NCI-H2107 treated with DMSO at 0.1 percent for 48 hours (cell line): ENCODE data around the gene SLC9A3.
A peak's percentile ranks its signal among the peaks of the same experiment; 100 is the strongest.
"Not testable (repeated sequence)": the region's sequence is repeated elsewhere in the genome, so short reads cannot be mapped to it uniquely, and the experiment has no call there.

ENCODE experiments used
- DNase-seq: peaks from one replicate; lab custom pipeline; 2025; ENCODE audit not compliant: unreplicated experiment; lab: John Stamatoyannopoulos, UW

The SLC9A3 gene

DNA sequence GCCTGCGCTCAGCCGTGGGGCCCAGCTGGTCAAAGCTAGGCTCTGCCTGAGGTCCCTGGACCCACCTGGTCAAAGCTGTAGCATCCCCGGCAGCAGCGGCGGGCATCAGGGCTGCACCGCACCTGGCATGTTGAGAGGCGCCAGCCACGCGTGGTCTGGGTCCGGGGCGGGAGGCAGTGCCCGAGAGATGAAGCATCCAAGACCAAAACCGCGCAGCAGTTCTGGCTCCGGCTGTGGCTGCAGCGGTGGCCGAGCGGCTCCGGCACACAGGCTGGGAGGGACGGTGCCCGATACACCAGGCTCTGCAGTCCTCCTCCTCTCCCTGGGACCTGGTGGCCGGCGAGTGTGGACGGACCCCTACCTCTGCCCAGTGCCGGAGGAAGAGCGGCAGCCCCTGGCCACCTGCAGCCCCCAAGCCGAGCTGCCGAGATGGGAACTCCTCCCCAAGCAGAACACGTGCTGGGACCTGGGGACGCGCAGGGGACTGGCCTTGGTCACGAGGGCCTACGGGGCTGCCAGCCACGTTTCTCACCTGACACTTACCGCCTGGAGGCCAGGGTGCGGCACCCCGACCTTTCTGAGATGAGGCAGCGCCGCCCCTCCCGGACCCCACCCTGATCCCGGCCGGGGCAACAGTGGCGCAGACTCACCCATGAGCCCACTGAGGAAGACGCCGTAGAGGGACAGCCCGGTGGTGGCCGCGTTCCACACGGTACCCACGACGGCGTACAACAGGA lies 33.0 kb downstream of the SLC9A3 start:
- no peak for DNase-seq

DNA sequence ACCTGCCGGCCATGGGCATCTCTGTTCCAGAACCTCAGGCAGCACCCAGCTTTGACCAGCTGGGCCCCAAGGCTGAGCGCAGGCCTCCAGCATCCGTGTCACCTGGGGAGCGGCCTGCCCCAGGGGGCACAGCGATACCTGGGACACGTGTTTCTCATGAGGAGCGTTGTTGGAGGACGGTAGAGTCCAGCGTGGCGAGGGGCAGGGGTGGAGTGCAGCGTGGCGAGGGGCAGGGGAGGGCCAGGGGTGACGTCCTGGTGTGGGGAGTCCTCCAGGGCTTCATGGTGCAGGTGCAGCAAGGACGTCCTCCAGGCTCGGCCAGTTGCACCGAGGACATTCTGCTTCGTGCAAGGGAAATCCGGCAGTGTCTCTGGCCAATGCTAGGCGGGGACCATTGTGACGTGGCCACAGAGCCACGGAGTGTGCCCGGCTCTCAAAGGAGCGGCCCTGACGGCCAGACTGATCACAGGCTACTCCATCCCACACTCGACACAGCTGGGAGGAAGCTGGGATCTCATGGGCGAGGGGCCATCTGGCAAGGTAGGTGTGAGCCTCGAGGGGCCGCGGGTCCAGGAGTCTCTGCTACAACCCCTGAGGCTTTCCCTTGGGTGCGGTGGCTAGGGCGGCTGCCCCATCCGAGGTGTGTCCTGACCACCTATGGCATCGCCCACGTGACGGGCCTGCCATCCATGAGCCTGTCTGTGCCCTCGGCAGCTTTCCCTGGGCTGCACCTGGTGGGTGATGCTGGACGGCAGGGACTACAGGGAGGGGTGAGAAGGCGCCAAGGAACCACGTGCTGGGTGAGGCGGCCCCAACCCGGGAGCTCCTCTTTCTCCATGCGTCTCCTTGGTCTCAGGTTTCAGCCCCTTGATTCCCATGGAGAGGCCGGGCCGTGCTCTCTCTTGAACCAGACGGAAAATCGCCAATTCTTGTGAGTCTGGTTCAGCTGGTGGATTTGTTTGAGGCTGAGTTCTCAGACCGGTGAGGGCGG lies 33.8 kb downstream of the SLC9A3 start:
- DNase-seq = peak; percentile 93

DNA sequence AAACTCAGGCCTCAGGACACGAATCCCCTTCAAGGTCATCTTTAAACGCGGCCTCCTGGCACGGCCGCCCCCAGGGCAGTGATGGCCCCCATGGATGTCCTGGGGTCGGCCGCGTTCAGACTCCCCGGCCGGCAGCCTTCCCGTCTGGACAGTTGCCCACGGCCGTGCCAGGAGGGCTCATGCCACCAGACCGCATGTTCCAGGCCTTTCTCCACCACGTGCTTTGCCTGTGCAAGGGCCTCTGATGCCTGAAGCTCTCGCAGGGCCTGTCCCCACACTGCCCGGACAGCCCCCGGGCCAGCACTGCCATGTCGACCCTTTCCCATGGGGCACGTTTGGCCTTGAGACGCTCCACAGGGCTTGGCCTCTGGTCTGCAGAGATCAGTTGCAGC lies 34.6 kb downstream of the SLC9A3 start:
- DNase-seq = no peak

DNA sequence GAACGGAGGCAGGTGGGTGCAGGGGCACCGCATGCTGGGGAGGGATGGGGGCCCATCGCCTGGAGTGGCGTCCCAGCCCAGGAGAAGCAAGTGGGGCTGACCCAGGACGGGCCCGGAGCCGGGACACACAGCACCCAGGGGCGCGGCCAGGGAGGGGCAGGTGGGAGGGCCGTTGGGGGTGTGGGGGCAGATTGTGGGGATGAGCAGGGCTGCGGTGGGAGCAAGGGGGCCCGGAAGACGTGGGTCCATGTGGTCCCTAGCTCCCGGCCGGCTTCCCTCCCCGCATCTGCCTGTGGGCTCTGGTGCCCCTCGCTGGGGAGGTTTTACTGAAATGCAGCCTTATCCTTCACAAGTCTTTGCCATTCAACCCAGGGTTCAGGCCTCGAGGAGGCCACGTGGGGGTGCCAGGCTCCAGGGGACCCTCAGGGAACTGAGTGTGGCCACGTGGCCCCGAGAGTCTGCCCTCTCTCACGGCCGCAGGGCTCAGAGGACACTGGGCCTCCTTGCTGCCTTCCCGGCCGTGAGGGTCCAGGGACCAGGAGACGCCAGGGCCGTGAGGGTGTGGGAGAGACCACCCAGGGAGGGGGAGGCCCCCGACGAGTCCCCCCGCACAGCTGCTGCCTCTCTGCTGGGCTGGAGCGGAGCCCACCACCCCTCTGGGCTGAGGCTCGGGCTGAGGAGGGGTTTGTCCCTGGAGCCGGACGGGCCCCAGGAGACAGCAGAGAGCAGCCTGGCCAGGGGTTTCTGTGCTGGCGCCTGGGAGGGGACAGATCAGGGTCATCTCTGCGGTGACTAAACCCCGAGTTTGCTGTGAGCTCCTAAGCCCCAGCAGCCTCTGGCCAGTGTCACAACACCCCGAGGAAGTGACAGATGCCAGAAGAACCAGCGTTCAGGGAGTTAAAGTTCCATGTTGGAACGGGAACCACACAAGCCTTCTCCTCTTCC lies 35.2 kb downstream of the SLC9A3 start:
- DNase-seq = no peak

DNA sequence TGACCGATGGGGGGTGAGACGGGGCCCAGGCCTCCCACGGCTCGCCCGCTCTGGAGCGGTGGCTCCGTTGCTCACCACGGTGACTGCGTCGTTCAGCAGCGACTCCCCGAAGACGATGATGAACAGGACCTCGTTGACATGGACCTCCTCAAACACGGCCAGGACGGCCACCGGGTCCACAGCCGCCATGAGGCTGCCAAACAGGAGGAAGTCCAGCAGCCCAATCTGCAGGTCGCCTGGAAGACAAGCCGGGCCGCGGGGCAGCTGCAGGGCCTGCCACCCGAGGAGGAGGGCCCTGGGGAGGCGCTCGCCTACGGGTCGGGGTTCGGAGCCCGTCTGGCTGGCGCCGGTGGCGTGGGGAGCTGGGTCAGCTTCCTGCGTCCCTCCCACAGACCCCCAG lies 36.0 kb downstream of the SLC9A3 start:
- no peak for DNase-seq

DNA sequence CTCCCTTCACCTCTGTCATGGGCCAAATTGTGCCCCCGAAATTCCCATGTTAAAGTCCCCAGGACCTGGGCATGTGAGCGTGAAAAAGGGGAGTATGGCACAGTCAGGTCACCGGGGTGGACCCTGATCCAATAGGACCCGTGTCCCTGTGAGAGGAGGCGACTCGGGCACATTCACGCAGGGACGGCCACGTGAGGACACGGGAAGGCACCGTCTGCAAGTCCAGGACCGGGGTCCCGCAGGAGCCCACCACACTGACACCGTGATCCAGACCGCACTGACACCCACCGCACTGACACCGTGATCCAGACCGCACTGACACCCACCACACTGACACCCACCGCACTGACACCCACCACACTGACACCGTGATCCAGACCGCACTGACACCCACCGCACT lies 37.7 kb downstream of the SLC9A3 start:
- DNase-seq = not testable (repeated sequence)

DNA sequence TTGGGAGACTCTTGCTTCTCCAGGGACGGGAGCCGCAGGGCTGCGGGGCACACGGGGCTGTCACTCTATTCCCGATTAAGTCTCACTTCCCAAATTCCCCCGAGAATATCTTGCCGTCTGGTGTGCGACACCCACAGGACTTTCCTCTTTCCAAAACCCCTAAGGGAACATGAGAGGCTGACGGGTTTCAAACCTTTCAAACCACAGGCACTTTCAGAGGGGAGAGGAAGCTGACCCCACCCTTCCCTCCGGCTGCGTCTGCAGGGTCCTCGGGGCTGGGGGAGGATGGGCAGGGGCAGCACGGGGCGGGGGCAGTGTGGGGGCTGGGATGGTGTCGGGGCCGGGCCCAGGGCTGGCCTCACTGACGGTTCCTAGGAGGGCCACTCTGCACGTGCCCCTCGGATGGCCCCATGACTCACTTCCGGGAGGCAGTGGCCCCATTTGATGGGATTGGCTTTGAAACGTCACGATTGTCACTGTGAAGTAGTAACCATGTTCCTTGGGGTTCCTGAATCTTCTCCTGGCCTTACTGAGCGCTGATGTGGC lies 38.2 kb downstream of the SLC9A3 start:
- peak; percentile 84 for DNase-seq

DNA sequence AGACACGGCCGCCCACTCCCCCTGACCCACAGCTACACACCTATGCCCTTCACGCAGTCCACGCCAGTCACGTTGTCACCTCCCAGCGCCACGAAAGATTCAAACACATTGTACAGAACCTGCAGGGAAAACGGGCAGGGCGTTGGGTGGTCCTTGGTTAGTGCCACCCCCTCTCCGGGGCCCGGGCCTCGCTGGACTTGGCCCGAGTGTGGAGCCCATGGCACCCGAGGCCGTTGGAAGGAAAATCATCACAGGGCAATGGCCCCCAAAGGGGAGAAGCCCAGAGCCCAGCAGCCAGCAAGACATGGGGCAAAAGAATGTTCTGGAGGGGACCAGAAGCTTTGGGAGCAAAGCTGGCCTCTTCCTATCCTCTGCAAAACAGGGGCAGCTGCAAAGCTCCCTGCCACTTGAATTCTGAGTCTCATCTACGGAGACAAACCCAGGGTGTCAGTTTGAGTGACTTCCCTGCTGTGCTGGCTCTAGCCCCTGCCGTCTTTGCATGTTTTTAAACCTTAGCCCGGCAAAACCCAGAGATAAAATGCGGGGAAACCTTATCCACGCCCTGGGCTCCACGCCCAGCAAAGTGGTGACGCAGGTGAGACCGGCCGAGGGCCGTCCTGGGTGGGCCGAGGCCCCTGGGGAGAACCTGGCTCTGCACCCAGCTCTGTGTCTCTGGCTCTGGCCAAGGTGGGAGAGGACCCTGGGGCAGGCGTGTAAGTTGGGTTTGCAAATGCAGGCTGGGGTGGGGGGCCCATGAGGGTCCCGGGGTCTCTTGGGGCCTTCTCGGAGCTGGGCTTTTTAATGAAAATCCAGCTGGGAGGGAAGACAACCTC lies 38.9 kb downstream of the SLC9A3 start:
- DNase-seq = peak; percentile 68

DNA sequence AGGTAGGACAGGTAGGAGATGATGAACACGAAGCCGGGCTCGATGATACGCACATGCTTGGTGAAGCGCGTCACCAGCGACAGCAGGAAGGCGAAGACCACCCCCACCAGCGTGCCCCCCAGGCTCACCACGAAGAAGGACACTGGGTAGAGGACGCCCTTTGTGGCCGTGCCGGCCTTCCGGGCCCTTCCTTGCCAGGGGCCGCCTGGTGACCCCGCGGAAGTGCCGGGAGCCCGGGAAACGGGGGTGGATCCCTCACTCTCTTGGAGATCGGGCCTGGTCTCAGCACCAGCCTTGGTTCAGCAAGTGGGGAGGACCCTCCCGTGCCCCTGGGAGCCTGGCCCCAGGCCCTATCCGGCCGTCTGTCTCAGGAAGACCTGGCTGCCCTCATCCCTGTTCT lies 39.7 kb downstream of the SLC9A3 start:
- no peak for DNase-seq

DNA sequence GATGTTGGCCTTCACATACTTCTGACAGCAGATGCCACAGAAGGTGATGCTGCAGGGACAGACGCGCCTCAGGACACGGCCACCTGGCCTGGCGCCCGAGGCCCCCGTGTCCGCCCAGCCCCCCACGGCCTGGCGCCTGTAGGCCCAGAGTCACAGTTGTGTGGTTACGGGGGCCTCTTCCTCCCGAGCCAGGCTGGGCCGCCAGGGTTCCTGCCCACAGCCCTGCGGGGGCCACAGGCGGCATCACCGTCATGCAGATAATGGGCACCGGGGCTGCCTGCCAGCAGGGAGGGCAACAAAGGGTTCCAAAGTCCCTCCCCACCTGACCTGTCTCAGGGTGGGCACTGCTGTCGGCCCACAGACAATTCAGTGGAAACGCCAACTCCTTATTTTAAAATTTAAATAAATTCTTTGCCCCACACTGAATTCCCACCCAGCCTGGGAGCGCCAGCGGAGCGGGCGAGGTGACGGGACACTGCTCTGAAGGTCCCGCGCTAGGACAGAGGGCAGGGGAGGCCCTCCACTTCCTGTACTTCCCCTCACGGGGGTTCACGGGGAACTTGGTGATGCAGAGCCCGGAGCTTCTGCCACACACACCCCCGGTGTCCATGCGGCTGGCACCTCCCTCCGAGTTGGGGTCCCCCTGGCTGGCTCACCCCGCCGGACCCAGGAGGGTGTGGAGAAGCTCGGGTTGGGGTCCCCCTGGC lies 40.7 kb downstream of the SLC9A3 start:
- DNase-seq = no peak

DNA sequence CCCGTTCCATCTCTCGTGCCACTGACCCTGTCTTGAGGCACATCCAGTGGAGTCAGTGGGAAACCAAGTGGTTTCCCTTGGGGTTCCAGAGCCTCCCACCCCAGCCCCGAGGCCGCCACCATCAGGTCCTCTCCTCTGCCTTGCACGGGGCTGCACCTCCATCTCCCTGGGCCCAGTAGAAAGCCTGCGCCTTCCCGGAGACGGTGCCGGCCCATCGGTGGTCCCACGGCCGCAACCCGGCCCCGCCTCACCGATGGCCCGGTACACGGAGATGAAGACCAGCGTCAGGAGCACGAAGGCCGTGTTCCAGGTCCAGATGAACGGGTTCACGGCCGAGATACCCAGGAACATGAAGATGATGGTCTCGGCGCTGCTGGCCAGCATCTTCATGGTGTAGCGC lies 41.2 kb downstream of the SLC9A3 start:
- no peak for DNase-seq

DNA sequence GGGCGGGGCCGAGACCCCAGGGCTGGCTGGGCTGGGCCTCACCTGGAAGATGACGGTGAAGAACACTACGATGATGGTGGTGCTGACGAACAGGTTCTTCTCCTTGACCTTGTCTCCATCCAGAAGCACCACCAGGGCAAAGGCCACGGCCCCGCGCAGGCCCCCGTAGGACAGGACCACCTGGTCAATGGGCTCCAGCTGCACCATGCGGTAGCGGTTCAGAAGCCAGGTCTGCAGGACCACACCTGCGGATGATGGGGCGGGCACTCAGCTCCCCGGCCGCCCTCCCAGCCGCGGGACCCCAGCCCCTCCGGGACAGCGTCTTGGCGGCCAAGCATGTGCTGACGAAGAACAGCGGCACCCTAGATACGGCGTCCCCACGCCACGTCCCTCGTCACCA lies 41.7 kb downstream of the SLC9A3 start:
- no peak for DNase-seq

DNA sequence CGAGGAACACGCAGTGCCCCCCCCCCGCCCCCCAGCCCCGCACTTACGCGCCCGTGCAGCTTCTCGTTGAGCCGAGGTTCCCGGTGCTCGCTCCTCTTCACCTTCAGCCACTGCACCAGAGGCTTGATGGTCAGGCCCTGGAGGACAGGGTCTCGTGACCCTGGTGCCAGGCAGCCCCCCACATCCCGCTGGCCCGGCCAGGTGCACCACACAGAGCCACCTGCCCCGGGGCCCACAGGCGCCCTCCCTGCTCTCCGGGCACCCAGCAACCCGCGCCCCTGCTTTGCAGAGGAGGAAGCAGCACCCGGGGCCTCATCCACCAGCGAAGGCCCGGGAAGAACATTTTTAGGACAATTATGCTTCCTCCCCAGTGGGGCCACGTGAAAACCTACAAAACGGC lies 42.2 kb downstream of the SLC9A3 start:
- DNase-seq = no peak

DNA sequence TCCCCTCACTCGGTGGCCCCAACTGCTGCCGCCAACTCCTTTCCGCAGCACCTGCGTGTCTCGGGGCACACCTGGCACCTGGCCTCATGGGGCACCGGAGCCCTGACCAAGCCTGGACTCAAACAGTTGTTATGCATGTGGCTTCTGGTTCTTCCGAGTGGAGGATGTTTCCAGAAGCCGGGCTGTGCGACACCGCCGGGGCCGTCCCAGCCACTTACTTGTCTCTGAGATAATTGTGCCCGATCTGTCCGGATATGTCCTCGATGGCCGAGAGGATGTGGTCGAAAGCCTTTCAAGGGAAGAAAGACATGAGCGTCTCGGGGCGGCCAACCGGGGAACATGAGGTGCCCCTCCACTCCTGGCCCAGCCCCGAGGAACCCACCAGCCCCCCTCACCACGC lies 42.9 kb downstream of the SLC9A3 start:
- DNase-seq = no peak

DNA sequence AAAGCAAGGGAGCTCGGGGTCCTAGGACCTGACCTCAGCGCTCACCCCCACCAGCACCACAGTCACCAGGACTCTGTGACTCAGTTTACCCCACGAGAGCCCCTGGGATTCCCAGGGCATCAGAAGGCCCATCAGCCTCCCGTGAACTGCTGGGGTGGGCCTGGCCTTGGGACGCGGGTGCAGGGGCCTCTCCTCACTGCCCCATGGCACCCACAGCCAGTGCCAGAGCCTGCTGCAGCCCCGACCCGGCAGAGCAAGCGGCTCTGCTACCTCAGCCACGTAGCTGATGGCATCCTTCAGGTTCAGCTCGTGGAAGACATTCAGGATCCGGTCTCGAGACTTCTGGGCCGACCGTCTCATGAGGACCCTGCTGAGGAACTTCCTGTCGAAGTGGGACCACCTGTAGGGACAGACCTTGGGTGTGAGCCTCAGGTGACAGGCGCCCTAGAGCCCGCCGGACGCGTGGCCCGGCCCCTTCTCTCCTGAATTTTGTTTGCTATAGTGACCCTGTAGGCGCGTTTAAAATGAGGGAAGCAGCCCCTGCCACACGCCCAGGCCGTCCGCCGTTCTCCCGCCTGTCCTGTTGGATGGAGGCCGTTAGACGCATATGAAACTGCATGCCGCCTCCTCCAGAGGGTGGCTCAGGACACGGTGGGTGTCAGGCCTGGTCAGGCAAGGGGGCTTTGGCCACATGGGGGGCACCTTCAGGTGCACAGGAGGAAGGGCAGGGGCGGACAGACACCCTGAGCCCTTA lies 44.5 kb downstream of the SLC9A3 start:
- DNase-seq = no peak

DNA sequence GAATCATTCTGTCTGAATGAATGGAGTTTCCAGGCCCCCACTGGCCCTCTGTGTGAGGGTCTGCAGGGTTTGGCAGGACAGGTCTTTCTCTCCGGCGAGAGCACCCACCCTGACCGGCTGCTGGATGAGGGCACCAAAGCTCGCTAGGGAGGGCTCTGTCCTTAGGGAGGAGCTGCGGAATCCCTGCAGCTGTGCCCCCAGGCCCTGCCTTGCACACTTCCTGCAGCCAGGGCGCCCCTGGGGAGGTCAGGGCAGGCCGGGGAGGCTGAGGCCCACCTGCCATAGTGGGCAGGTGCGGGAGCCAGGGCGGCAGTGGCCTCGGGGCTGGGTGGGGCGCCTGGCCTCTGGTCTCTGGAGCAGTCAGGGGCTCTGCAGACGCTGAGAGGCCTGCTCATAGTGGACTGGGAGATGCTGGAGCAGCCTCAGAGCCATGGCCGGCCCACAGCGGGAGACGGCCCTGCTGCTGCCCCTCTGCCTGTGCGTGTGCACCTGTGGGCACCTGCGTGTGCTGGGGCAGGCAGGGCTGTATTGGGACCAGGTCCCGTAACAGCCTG lies 45.2 kb downstream of the SLC9A3 start:
- DNase-seq = no peak

DNA sequence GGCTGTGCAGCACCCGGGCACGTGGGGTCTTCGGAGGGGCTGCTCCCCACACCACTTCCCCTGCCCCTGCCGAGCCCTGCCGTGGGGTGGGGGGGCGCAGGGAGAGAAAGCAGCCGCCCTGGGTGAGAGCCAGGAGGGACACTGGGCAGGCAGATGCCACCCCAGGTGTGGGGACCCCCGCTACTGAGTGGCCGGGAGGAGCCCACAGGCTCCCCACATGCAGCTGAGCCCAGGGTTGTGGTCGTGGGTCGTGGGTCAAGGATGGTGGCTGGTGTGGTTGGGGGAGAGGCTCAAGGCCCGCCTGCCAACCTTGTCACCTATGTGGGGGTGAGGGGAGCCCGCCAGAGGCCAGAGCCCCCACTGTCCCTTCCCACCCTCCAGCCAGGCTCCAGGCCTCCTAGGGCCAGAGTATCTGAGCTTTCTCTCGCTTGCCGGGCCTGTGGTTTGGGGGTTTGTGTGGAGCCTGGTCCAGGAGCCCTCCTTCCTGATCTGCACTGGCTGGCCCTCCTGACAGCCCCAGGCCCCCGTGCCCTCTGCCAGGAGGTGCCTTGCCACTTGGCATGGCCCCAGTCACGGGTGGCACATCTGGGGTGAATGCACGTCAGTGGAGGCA lies 45.8 kb downstream of the SLC9A3 start:
- no peak for DNase-seq

DNA sequence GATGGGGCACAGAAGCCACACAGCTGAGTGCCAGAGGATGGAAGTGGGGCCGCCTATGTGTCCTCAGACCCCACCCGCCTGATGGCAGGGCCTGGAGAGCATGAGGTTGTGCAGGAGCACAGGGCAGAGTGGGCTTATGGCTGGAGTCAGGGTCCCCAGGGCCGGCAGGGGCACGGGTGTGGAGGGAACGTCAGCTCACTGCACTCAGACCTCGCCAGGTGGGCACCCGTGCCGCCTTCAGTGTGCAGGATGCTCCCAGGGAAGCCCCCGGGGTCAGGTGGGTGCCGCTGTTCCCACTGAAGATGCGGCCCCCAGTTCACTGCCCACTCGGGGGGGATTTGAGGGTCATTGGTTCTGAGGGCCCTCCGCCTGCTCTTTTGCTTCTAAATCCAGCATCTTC lies 46.4 kb downstream of the SLC9A3 start:
- no peak for DNase-seq
